ENCODE results near the gene TNFRSF8. TPM values are rescaled to one million over a fixed set of nuclear protein-coding genes. Genes with fewer than 3 reads are reported as not detected.

TNFRSF8 gene
- total RNA-seq, 4 donors from 2014 or later, result not detected

- Histone ChIP-seq H3K36me3 (no peaks in the 10 kb centered on the region), H3K4me1 (peaks cover 11 to 49% of the 10 kb centered on the region in 2 donors), H3K27me3 (no peaks in the 10 kb centered on the region), H3K27ac (peak overlapping the region in 2 of 3 donors; percentile 39 to 64), H3K4me3 (replicated peaks in 1 of 3) (no peak overlapping the region), H3K9me3 (no peaks in the 10 kb centered on the region)
- WGBS, 2 donors, result 42 to 57% methylated on average over 9 of the region's 9 CpGs
- intact Hi-C loops (cut with DNase I), result no loop called here
- DNase-seq, result peak; percentile 71 to 72
- no peak for TF ChIP-seq CTCF (IDR thresholded peaks at IDR 0.05)
- peak in 1 of 2 donors; percentile 24 for TF ChIP-seq POLR2A (IDR thresholded peaks at IDR 0.05)
These were observed 98.8 kb downstream of the TNFRSF8 start for GRCh38 chr1:12161662-12162458.

DNA sequence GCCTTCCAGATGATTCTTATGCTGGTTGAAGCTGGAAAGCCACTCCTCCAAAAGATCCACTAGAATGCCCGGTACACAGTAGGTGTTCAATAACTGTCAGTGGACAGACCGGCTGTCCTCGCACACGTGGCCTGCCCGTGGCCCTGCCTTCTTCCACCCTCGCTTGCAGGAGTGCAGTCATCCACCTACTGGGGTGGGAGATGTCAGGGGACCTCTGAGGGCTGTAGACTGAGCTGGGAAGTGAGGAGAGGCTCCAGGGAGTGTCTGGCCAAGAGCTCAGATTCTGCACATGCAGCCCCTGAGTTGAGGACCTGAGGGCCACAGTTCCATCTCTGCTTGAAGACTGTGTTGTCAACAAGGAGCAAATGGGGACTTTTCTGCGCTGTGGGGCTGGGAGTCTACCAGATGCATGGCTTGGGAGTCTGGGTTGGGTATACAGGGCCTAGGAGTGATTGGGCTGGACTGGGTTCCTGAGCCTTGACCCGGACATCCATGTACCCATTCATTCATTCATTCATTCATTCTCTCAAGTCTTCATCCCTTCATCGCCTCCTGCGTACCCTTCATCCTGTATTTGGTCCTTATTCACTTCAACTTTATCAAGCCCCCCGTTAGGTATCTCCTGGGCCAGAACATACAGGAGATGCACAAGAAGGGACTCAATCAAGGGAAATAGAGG lies 99.5 kb downstream of the TNFRSF8 start:
- WGBS, 2 donors, result 90 to 96% methylated on average over 8 to 11 of the region's 11 CpGs
- H3K9me3 ChIP-seq, result no peaks in the 10 kb centered on the region
- H3K27me3 ChIP-seq, result no peaks in the 10 kb centered on the region
- H3K4me1 ChIP-seq, result peaks cover 14 to 45% of the 10 kb centered on the region in 2 donors
- intact Hi-C loops (cut with DNase I), result no loop called here
- TF ChIP-seq CTCF (IDR thresholded peaks at IDR 0.05) (no peak), POLR2A (IDR thresholded peaks at IDR 0.05) (no peak)
- no peak for DNase-seq
- no peak overlapping the region for H3K4me3 ChIP-seq (replicated peaks in 1 of 3)
- H3K36me3 ChIP-seq, result no peaks in the 10 kb centered on the region
- H3K27ac ChIP-seq, result peak overlapping the region in 2 of 3 donors; percentile 39 to 64

GRCh38 chr1:12163210-12163609 lies 100.1 kb downstream of the TNFRSF8 start:
- Histone ChIP-seq H3K27ac (no peak overlapping the region), H3K4me1 (peaks cover 10 to 39% of the 10 kb centered on the region in 2 donors)

GRCh38 chr1:12164210-12164609 lies 101.1 kb downstream of the TNFRSF8 start:
- Histone ChIP-seq H3K9me3 (no peaks in the 10 kb centered on the region), H3K4me3 (replicated peaks in 1 of 3) (no peak overlapping the region), H3K27ac (no peak overlapping the region), H3K36me3 (no peaks in the 10 kb centered on the region), H3K27me3 (no peaks in the 10 kb centered on the region), H3K4me1 (peaks cover 4 to 31% of the 10 kb centered on the region in 2 donors)
- TF ChIP-seq POLR2A (IDR thresholded peaks at IDR 0.05) (no peak), CTCF (IDR thresholded peaks at IDR 0.05) (no peak)
- DNase-seq, result no peak
- WGBS, 2 donors, result 83 to 91% methylated on average over 5 of the region's 5 CpGs
- intact Hi-C loops (cut with DNase I), result no loop called here

More at GRCh38 chr1:12163210-12163609, 100.1 kb downstream of the TNFRSF8 start:
- no peaks in the 10 kb centered on the region for H3K9me3 ChIP-seq
- TF ChIP-seq CTCF (IDR thresholded peaks at IDR 0.05) (no peak), POLR2A (IDR thresholded peaks at IDR 0.05) (no peak)
- no peak for DNase-seq
- H3K36me3 ChIP-seq, result no peaks in the 10 kb centered on the region
- intact Hi-C loops (cut with DNase I), result no loop called here
- WGBS, 2 donors, result 79 to 80% methylated on average over 9 of the region's 9 CpGs
- no peak overlapping the region for H3K4me3 ChIP-seq (replicated peaks in 1 of 3)
- no peaks in the 10 kb centered on the region for H3K27me3 ChIP-seq

GRCh38 chr1:12165342-12165741 lies 102.2 kb downstream of the TNFRSF8 start:
- 93% methylated on average over 3 to 4 of the region's 4 CpGs for WGBS, 2 donors
- H3K4me1 ChIP-seq, result peaks cover 4 to 35% of the 10 kb centered on the region in 2 donors
- intact Hi-C loops (cut with DNase I), result no loop called here
- H3K27me3 ChIP-seq, result no peaks in the 10 kb centered on the region
- DNase-seq, result no peak
- H3K9me3 ChIP-seq, result no peaks in the 10 kb centered on the region
- H3K27ac ChIP-seq, result no peak overlapping the region
- H3K4me3 ChIP-seq (replicated peaks in 1 of 3), result no peak overlapping the region
- TF ChIP-seq POLR2A (IDR thresholded peaks at IDR 0.05), result no peak
- no peak for TF ChIP-seq CTCF (IDR thresholded peaks at IDR 0.05)
- H3K36me3 ChIP-seq, result no peaks in the 10 kb centered on the region

All from thyroid gland (tissue), 4 donors.